Muscle layer of duodenum (tissue), 2 donors: Measurements from ENCODE around the gene MX2.

Experiments
- H3K27ac ChIP-seq: one replicate; pipeline ENCODE4 v1.7.0; 2013; ENCODE audit warnings: mild to moderate bottlenecking, low read length
- H3K27me3 ChIP-seq: one replicate; pipeline ENCODE4 v1.7.0; 2013; ENCODE audit warnings: low read depth, mild to moderate bottlenecking, control low read depth, low read length
- H3K36me3 ChIP-seq, 2 donors: one replicate each; pipeline ENCODE4 v1.7.0; 2013; ENCODE audit warnings: low read length in 2 of 2, control low read depth in 1 of 2, mild to moderate bottlenecking in 1 of 2; ENCODE audit not compliant: insufficient read depth in 2 of 2, control insufficient read depth in 1 of 2
- H3K4me1 ChIP-seq, 2 donors: one replicate each; pipeline ENCODE4 v1.7.0; 2013; ENCODE audit warnings: low read length in 2 of 2, mild to moderate bottlenecking in 2 of 2, control low read depth in 1 of 2, moderate library complexity in 1 of 2; ENCODE audit not compliant: insufficient read depth in 2 of 2, control insufficient read depth in 1 of 2
- H3K4me3 ChIP-seq, 2 donors: one replicate each; pipeline ENCODE4 v1.7.0; 2013; ENCODE audit warnings: low read length in 2 of 2, low read depth in 1 of 2, mild to moderate bottlenecking in 1 of 2
- H3K9me3 ChIP-seq, 2 donors: one replicate each; pipeline ENCODE4 v1.7.0; 2013; ENCODE audit warnings: low read length in 2 of 2, control low read depth in 1 of 2, mild to moderate bottlenecking in 1 of 2; ENCODE audit not compliant: control insufficient read depth in 1 of 2
- donor health status: healthy.

Gene MX2

DNA sequence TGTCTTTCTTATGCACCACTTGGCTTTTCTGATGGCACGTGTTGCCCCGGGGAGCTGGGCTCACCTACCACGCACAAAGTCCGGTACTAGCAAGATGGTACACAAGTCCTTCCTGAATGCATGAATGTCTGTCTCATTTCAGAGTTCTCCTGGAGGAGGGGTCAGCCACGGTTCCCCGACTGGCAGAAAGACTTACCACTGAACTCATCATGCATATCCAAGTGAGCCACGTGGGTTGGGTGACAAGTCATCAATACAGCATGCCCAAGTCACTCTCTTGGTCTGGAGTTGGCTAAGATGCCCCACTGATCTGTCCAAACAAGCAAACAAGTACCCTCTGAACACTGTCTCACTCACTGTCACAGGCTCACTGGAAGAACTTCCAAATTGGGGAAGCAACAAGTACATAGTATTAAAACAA is 35.7 kb downstream of the MX2 start:
- no peaks in the 10 kb centered on the region for H3K4me1 ChIP-seq
- no peak overlapping the region for H3K4me3 ChIP-seq
- no peaks in the 10 kb centered on the region for H3K9me3 ChIP-seq
- H3K27me3 ChIP-seq = no peaks in the 10 kb centered on the region
- H3K27ac ChIP-seq = no peak overlapping the region
- peaks cover 9 to 29% of the 10 kb centered on the region in 2 donors for H3K36me3 ChIP-seq

GRCh38 chr21:41398251-41398650 is 36.4 kb downstream of the MX2 start:
- Histone ChIP-seq H3K9me3 (no peaks in the 10 kb centered on the region), H3K27me3 (no peaks in the 10 kb centered on the region), H3K4me3 (no peak overlapping the region), H3K36me3 (peaks cover 9 to 33% of the 10 kb centered on the region in 2 donors), H3K27ac (no peak overlapping the region), H3K4me1 (no peaks in the 10 kb centered on the region)

- H3K4me3 ChIP-seq = no peak overlapping the region
- H3K4me1 ChIP-seq = no peaks in the 10 kb centered on the region
- H3K36me3 ChIP-seq = peaks cover 9 to 33% of the 10 kb centered on the region in 2 donors
- H3K9me3 ChIP-seq = no peaks in the 10 kb centered on the region
- H3K27ac ChIP-seq = no peak overlapping the region
- H3K27me3 ChIP-seq = no peaks in the 10 kb centered on the region
Observed at GRCh38 chr21:41398831-41399230, 37.0 kb downstream of the MX2 start.

GRCh38 chr21:41399246-41399800 is 37.5 kb downstream of the MX2 start:
- no peak overlapping the region for H3K27ac ChIP-seq
- no peaks in the 10 kb centered on the region for H3K4me1 ChIP-seq
- H3K36me3 ChIP-seq = peaks cover 9 to 36% of the 10 kb centered on the region in 2 donors
- no peaks in the 10 kb centered on the region for H3K9me3 ChIP-seq
- H3K4me3 ChIP-seq = no peak overlapping the region
- no peaks in the 10 kb centered on the region for H3K27me3 ChIP-seq

DNA sequence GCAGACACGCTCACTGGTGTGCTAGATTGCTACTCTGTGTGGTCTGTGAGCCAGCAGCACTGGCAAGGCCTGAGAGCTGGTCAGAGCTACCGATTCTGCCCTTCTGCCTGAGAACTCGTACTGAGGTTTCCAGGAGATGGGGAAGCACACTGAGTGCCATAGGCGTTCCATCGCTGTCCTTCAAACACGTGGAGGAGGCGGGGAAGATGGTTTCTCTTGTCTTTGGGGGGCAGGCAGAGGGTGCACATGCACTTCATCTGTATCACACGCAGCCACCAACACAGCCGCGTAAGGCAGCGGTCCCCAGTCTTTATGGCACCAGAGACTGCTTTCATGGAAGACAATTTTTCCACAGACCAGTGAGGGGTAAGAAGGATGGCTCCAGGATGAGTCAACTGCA is 40.4 kb downstream of the MX2 start:
- Histone ChIP-seq H3K36me3 (peaks cover 9 to 35% of the 10 kb centered on the region in 2 donors), H3K27me3 (no peaks in the 10 kb centered on the region)

DNA sequence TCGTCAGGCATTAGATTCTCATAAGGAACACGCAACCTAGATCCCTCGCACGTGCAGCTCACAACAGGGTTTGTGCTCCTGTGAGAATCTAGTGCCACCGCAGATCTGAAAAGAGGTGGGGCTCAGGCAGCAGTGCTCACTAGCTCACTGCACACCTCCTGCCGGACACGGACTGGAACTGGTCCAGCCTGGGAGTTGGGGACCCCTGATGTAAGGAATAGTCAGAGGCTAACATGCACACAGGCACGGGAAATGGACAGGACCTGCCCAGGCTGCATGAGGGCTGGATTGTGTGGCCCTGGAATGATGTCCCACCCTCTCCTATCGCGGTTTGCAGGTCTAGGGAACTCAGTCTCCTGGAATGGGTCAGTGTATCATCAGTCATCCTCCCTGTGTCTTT is 41.0 kb downstream of the MX2 start:
- no peaks in the 10 kb centered on the region for H3K4me1 ChIP-seq
- no peaks in the 10 kb centered on the region for H3K27me3 ChIP-seq
- H3K36me3 ChIP-seq = peaks cover 9 to 34% of the 10 kb centered on the region in 2 donors
- H3K4me3 ChIP-seq = no peak overlapping the region
- H3K9me3 ChIP-seq = no peaks in the 10 kb centered on the region
- no peak overlapping the region for H3K27ac ChIP-seq

More for the DNA sequence above, 40.4 kb downstream of the MX2 start:
- Histone ChIP-seq H3K9me3 (no peaks in the 10 kb centered on the region), H3K4me1 (no peaks in the 10 kb centered on the region), H3K27ac (no peak overlapping the region), H3K4me3 (no peak overlapping the region)

DNA sequence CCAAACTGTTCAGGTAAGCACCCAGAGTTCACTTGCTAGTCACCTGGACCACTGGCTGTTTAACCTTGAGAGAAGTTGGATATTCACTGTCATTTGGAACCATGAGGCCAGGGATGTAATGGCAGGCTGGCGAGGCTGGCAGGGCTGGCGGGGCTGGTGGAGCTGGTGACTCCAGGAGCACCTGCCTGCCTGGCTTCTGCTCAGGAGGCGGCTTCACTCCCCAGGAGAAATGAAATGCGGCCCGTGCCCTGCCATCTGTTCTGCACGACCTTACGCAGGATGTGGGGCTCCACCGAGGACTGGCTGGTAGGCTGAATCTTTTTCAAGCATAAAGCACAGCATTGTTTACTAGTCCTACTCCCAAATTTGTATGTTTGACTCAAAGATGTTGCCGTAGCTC is 41.5 kb downstream of the MX2 start:
- H3K27me3 ChIP-seq = no peaks in the 10 kb centered on the region
- no peak overlapping the region for H3K27ac ChIP-seq
- no peaks in the 10 kb centered on the region for H3K9me3 ChIP-seq
- peaks cover 9 to 39% of the 10 kb centered on the region in 2 donors for H3K36me3 ChIP-seq
- no peaks in the 10 kb centered on the region for H3K4me1 ChIP-seq
- H3K4me3 ChIP-seq = no peak overlapping the region

DNA sequence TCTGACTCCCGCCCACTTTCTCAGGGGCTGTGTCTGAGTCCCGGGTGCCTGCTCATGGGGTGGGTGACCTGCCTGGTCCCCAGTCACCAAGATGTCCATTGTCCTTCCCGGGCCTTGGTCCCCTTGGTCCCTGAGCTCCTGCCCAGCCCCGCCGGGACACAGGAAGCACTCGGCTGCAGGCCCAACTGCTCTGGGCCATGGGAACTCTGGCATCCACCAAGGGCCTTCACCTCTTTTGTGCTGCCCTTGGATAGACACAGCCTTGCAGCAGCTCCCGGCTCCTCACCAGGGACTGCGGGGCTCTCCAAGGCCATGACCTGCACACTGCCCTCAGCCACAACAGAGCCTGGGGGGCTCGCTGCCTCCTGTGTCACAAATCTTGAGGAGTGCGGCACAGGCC is 42.1 kb downstream of the MX2 start:
- no peak overlapping the region for H3K27ac ChIP-seq
- H3K4me1 ChIP-seq = no peaks in the 10 kb centered on the region
- H3K27me3 ChIP-seq = no peaks in the 10 kb centered on the region
- H3K9me3 ChIP-seq = no peaks in the 10 kb centered on the region
- peaks cover 12 to 40% of the 10 kb centered on the region in 2 donors for H3K36me3 ChIP-seq
- H3K4me3 ChIP-seq = no peak overlapping the region

- Histone ChIP-seq H3K27me3 (no peaks in the 10 kb centered on the region), H3K9me3 (no peaks in the 10 kb centered on the region), H3K4me3 (no peak overlapping the region), H3K36me3 (peaks cover 14 to 31% of the 10 kb centered on the region in 2 donors), H3K27ac (no peak overlapping the region), H3K4me1 (no peaks in the 10 kb centered on the region)
Observed at GRCh38 chr21:41405321-41405720, 43.5 kb downstream of the MX2 start.

GRCh38 chr21:41406340-41406739 is 44.5 kb downstream of the MX2 start:
- Histone ChIP-seq H3K36me3 (peaks cover 14 to 31% of the 10 kb centered on the region in 2 donors), H3K4me1 (no peaks in the 10 kb centered on the region), H3K27ac (no peak overlapping the region), H3K4me3 (no peak overlapping the region), H3K27me3 (no peaks in the 10 kb centered on the region), H3K9me3 (no peaks in the 10 kb centered on the region)

- Histone ChIP-seq H3K4me3 (no peak overlapping the region), H3K9me3 (no peaks in the 10 kb centered on the region), H3K27me3 (no peaks in the 10 kb centered on the region), H3K36me3 (peaks cover 9 to 22% of the 10 kb centered on the region in 2 donors), H3K27ac (no peak overlapping the region), H3K4me1 (no peaks in the 10 kb centered on the region)
Observed at GRCh38 chr21:41407541-41408460, 46.0 kb downstream of the MX2 start.
